Measurements from ENCODE around the gene SULT2B1. TPM values are rescaled to one million over a fixed set of nuclear protein-coding genes. Genes with fewer than 3 reads are reported as not detected.

SULT2B1 gene
- total and polyA plus RNA-seq, 2 experiments from 2014 or later = 0.79 TPM; not detected in 1

DNA sequence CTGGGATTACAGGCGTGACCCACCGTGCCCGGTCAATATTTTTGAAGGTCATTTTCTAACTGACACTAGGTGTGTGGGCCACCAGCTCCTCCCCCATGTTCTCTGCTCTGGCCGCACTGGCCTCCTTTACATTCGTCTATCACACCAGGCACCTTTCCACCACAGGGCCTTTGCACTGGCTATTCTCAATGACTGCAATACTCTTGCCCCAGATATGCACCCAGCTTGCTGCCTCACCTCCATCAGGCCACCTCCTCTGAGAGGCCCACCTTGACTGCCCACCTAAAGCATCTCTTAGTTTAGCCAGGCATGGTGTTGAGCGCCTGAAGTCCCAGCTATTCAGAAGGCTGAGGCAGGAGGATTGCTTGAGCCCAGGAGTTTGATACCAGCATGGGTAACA, 10.2 kb upstream of the SULT2B1 start:
- Histone ChIP-seq H3K79me2 (no peaks in the 10 kb centered on the region), H3K27ac (no peak overlapping the region), H3K4me1 (ENCODE audit: insufficient read depth) (no peaks in the 10 kb centered on the region), H3K4me3 (no peak overlapping the region), H3K27me3 (no peaks in the 10 kb centered on the region), H3K9me3 (ENCODE audit: low read depth) (no peaks in the 10 kb centered on the region), H2AFZ (no peak overlapping the region), H3K9me2 (replicated peaks; ENCODE audit: insufficient read depth) (no peaks in the 10 kb centered on the region), H3K4me2 (no peak overlapping the region), H3K36me3 (replicated peaks; ENCODE audit: insufficient read depth, low read depth) (no peaks in the 10 kb centered on the region), H4K20me1 (ENCODE audit: insufficient read depth, poor library complexity, severe bottlenecking) (no peaks in the 10 kb centered on the region)
- WGBS (ENCODE audit: low lambda C conversion rate, missing lambda C conversion rate) = 93% methylated on average over 6 of the region's 6 CpGs
- no peak for TF ChIP-seq CTCF (IDR thresholded peaks at IDR 0.05; ENCODE audit: poor library complexity)
- no peak for TF ChIP-seq EZH2 (IDR thresholded peaks at IDR 0.05; ENCODE audit: borderline replicate concordance)
- no peak for TF ChIP-seq EZH2phosphoT487 (IDR thresholded peaks at IDR 0.05; ENCODE audit: low read depth, severe bottlenecking, unreplicated experiment)
- DNase-seq (ENCODE audit: low spot score) = no peak

GRCh38 chr19:48543121-48543710, 8.8 kb upstream of the SULT2B1 start:
- Histone ChIP-seq H4K20me1 (ENCODE audit: insufficient read depth, poor library complexity, severe bottlenecking) (no peaks in the 10 kb centered on the region), H3K4me2 (no peak overlapping the region), H3K9me2 (replicated peaks; ENCODE audit: insufficient read depth) (no peaks in the 10 kb centered on the region), H3K9me3 (ENCODE audit: low read depth) (no peaks in the 10 kb centered on the region), H3K4me1 (ENCODE audit: insufficient read depth) (no peaks in the 10 kb centered on the region), H3K4me3 (no peak overlapping the region), H3K27ac (no peak overlapping the region), H2AFZ (no peak overlapping the region), H3K36me3 (replicated peaks; ENCODE audit: insufficient read depth, low read depth) (no peaks in the 10 kb centered on the region), H3K79me2 (no peaks in the 10 kb centered on the region), H3K27me3 (no peaks in the 10 kb centered on the region)
- no peak for DNase-seq (ENCODE audit: low spot score)
- no peak for TF ChIP-seq EZH2phosphoT487 (IDR thresholded peaks at IDR 0.05; ENCODE audit: low read depth, severe bottlenecking, unreplicated experiment)
- TF ChIP-seq EZH2 (IDR thresholded peaks at IDR 0.05; ENCODE audit: borderline replicate concordance) = no peak
- no peak for TF ChIP-seq CTCF (IDR thresholded peaks at IDR 0.05; ENCODE audit: poor library complexity)
- 52% methylated on average over 13 of the region's 19 CpGs for WGBS (ENCODE audit: low lambda C conversion rate, missing lambda C conversion rate)

GRCh38 chr19:48544856-48545750, 6.9 kb upstream of the SULT2B1 start:
- 61% methylated on average over 15 of the region's 25 CpGs for WGBS (ENCODE audit: low lambda C conversion rate, missing lambda C conversion rate)
- no peaks in the 10 kb centered on the region for H3K79me2 ChIP-seq
- H3K4me3 ChIP-seq = no peak overlapping the region
- H3K36me3 ChIP-seq (replicated peaks; ENCODE audit: insufficient read depth, low read depth) = no peaks in the 10 kb centered on the region
- H3K27ac ChIP-seq = no peak overlapping the region
- no peak for DNase-seq (ENCODE audit: low spot score)
- H3K27me3 ChIP-seq = no peaks in the 10 kb centered on the region
- no peak for TF ChIP-seq EZH2 (IDR thresholded peaks at IDR 0.05; ENCODE audit: borderline replicate concordance)
- TF ChIP-seq CTCF (IDR thresholded peaks at IDR 0.05; ENCODE audit: poor library complexity) = no peak
- TF ChIP-seq EZH2phosphoT487 (IDR thresholded peaks at IDR 0.05; ENCODE audit: low read depth, severe bottlenecking, unreplicated experiment) = no peak
- no peaks in the 10 kb centered on the region for H3K4me1 ChIP-seq (ENCODE audit: insufficient read depth)
- H4K20me1 ChIP-seq (ENCODE audit: insufficient read depth, poor library complexity, severe bottlenecking) = no peaks in the 10 kb centered on the region
- no peak overlapping the region for H3K4me2 ChIP-seq
- H3K9me2 ChIP-seq (replicated peaks; ENCODE audit: insufficient read depth) = no peaks in the 10 kb centered on the region
- no peaks in the 10 kb centered on the region for H3K9me3 ChIP-seq (ENCODE audit: low read depth)
- no peak overlapping the region for H2AFZ ChIP-seq
